Measurements from ENCODE around the gene HELZ. TPM values are rescaled to one million over a fixed set of nuclear protein-coding genes. Genes with fewer than 3 reads are reported as not detected.
"Not testable (repeated sequence)": the region's sequence is repeated elsewhere in the genome, so short reads cannot be mapped to it uniquely, and the experiment has no call there.

Gene HELZ
- total RNA-seq, 1 experiment from 2014 or later = 42.3 TPM

DNA sequence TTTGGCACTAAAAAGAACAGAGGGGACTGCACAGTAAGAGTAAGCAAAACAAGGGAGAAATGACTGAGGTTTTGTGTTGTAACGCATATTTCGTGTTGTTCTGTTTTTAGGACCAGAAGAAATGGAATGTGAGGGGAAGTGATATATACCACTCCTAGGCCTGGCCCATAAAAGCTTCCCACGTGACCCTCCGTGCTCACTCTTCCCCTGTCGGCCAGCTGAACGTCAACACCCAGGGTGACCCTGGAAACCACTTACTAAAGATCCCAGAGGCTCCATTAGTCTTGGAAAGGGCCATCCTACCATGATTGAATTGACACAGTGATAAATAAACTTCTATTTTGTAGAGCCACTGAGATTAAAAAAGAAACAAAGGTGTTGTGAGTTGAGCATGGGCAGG, 79.8 kb downstream of the HELZ start:
- Histone ChIP-seq H3K36me3 (peaks cover 29% of the 10 kb centered on the region), H3K4me3 (no peak overlapping the region), H3K4me1 (0 out of 2 replicates have a peak, but pooled peaks cover 3% of the 10 kb centered on the region), H3K9me3 (replicated peaks) (no peaks in the 10 kb centered on the region), H3K27ac (no peak overlapping the region), H3K27me3 (no peaks in the 10 kb centered on the region)
- no peak for DNase-seq

- Histone ChIP-seq H3K36me3 (peaks cover 34% of the 10 kb centered on the region), H3K4me3 (no peak overlapping the region), H3K27me3 (no peaks in the 10 kb centered on the region), H3K27ac (no peak overlapping the region), H3K4me1 (0 out of 2 replicates have a peak, but pooled peaks cover 3% of the 10 kb centered on the region), H3K9me3 (replicated peaks) (no peaks in the 10 kb centered on the region)
- no peak for DNase-seq
Measured at GRCh38 chr17:67164302-67164701, 80.7 kb downstream of the HELZ start.

DNA sequence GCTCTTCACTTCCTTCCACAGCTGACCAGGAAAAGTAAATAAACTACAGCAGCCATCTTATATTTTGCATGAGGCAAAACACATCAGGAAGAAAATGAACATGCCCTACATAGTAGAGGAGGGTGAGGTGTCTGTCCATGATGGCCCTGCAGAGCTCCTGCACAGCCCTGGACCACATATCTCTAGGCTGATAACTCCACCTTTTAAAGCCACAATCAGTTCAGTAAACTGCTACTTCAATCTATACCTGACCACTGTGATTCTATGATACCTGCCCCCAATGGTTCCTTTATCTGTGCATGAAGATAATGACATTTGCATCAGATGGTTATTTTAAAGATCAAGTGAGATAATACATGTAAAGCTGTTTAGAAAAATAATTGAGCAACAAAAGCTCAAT, 82.2 kb downstream of the HELZ start:
- no peaks in the 10 kb centered on the region for H3K9me3 ChIP-seq (replicated peaks)
- 0 out of 2 replicates have a peak, but pooled peaks cover 3% of the 10 kb centered on the region for H3K4me1 ChIP-seq
- H3K4me3 ChIP-seq = no peak overlapping the region
- peaks cover 31% of the 10 kb centered on the region for H3K36me3 ChIP-seq
- H3K27ac ChIP-seq = no peak overlapping the region
- H3K27me3 ChIP-seq = no peaks in the 10 kb centered on the region
- no peak for DNase-seq

- H3K4me1 ChIP-seq = 0 out of 2 replicates have a peak, but pooled peaks cover 3% of the 10 kb centered on the region
- DNase-seq = peak in 1 of 2 experiments; percentile 13
- H3K4me3 ChIP-seq = no peak overlapping the region
- H3K27me3 ChIP-seq = no peaks in the 10 kb centered on the region
- no peak overlapping the region for H3K27ac ChIP-seq
- peaks cover 25% of the 10 kb centered on the region for H3K36me3 ChIP-seq
- H3K9me3 ChIP-seq (replicated peaks) = no peaks in the 10 kb centered on the region
Measured at GRCh38 chr17:67161573-67161972, 83.4 kb downstream of the HELZ start.

- Histone ChIP-seq H3K4me1 (0 out of 2 replicates have a peak, but pooled peaks cover 3% of the 10 kb centered on the region), H3K4me3 (no peak overlapping the region), H3K27ac (no peak overlapping the region)
Measured at GRCh38 chr17:67160791-67161190, 84.2 kb downstream of the HELZ start.

GRCh38 chr17:67157732-67158639, 87.0 kb downstream of the HELZ start:
- peak; percentile 24 to 65 for DNase-seq
- no peak overlapping the region for H3K4me3 ChIP-seq
- peaks cover 12% of the 10 kb centered on the region for H3K36me3 ChIP-seq
- H3K27me3 ChIP-seq = no peaks in the 10 kb centered on the region
- 0 out of 2 replicates have a peak, but pooled peaks cover 3% of the 10 kb centered on the region for H3K4me1 ChIP-seq
- no peak overlapping the region for H3K27ac ChIP-seq
- no peaks in the 10 kb centered on the region for H3K9me3 ChIP-seq (replicated peaks)

More at GRCh38 chr17:67160791-67161190, 84.2 kb downstream of the HELZ start:
- Histone ChIP-seq H3K36me3 (peaks cover 18% of the 10 kb centered on the region), H3K9me3 (replicated peaks) (no peaks in the 10 kb centered on the region), H3K27me3 (no peaks in the 10 kb centered on the region)
- DNase-seq = no peak

- Histone ChIP-seq H3K36me3 (peaks cover 10% of the 10 kb centered on the region), H3K4me3 (no peak overlapping the region), H3K4me1 (no peaks in the 10 kb centered on the region), H3K27me3 (no peaks in the 10 kb centered on the region), H3K27ac (no peak overlapping the region), H3K9me3 (replicated peaks) (no peaks in the 10 kb centered on the region)
- no peak for DNase-seq
Measured at GRCh38 chr17:67156269-67157199, 88.5 kb downstream of the HELZ start.

GRCh38 chr17:67152824-67153223, 92.2 kb downstream of the HELZ start:
- Histone ChIP-seq H3K27me3 (no peaks in the 10 kb centered on the region), H3K9me3 (replicated peaks) (no peaks in the 10 kb centered on the region), H3K4me3 (no peak overlapping the region), H3K36me3 (peaks cover 13% of the 10 kb centered on the region), H3K4me1 (no peaks in the 10 kb centered on the region), H3K27ac (no peak overlapping the region)
- DNase-seq = no peak

DNA sequence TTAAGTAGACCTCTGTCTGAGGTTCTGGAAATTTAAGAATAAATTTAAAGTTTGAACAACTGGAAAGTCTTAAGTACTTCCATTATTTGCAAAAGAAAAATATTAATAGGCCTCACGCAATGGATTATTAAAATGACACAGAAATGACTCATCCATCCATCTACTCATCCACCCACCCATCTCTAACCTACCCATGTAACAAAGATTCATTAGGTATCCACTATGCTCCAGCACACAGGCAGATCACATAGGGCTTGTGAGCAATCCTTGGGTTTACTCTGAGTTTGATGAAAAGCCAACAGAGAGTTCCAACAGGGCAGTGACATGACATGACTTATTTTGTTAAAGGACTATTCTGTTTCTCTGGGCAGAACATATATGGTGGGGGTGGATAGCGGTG, 93.3 kb downstream of the HELZ start:
- no peaks in the 10 kb centered on the region for H3K4me1 ChIP-seq
- H3K27ac ChIP-seq = no peak overlapping the region
- no peak for DNase-seq

DNA sequence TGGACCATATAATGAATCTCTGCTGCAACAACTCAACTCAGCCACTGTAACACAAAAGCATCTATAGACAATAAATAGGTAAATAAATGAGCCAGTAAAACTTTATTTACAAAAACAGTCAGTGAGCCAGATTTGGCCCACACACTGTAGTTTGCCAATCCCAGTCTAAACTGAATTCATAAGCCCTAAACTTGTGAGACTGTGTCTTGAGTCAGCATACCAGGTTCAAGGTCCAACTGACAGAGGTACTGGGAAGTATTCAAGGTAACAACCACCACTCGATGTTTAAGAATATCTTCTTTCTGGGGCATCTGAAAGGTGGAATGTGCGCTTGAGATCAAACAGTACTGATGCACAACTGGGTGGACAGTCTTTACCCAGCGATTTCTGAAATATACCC, 94.2 kb downstream of the HELZ start:
- Histone ChIP-seq H3K4me1 (no peaks in the 10 kb centered on the region), H3K4me3 (no peak overlapping the region), H3K36me3 (peaks cover 27% of the 10 kb centered on the region), H3K27me3 (no peaks in the 10 kb centered on the region), H3K9me3 (replicated peaks) (no peaks in the 10 kb centered on the region), H3K27ac (no peak overlapping the region)
- DNase-seq = no peak

More for the DNA sequence above, 93.3 kb downstream of the HELZ start:
- H3K4me3 ChIP-seq = no peak overlapping the region
- H3K27me3 ChIP-seq = no peaks in the 10 kb centered on the region
- no peaks in the 10 kb centered on the region for H3K9me3 ChIP-seq (replicated peaks)
- peaks cover 19% of the 10 kb centered on the region for H3K36me3 ChIP-seq

DNA sequence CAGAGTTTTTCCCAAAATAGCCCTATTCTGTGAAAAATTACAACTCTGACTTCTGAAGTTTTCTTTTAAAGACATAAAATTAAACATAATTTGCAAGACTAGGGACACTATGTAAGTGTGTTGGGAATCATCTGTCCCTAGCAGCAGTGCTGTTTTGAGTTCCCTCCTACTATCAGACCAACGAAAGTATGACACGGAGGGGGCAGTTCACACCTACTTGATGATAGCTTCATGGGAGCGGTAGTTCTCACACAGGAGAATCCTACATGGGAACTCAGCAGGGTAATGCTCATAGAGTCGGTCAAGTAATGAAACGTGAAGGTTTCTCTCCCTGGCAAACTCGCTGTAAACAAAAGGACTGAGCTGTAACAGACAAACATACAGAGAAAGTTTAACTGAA, 96.6 kb downstream of the HELZ start:
- H3K36me3 ChIP-seq = peaks cover 37% of the 10 kb centered on the region

DNA sequence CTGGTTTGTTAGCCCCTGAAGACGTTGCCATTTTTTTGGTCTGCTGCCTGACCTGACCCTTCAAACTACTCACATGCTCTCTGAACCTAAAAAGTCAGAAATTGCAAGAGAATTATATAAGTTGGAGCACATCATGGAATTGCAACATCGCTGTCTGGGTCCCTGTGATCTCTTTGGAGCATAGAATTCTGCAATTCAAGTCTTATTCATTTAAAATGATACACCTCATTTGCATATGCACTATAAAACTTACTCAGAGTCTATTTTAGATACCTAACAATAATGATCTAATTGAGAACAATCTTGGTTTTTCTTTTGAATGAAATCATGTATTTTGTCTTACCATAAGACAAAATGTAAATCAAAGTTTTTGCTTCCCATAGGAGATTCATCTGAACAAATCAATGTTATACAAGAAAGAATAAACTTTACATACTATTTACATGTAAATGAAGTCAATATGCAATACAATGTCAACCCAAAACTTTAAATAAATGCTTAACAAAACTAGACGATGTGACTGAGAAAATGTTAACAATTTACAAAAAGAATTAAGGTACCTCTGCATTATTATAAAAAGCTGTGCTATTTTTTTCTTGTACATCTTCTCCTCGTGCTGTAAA, 99.7 kb downstream of the HELZ start:
- no peaks in the 10 kb centered on the region for H3K9me3 ChIP-seq (replicated peaks)
- no peak for DNase-seq
- no peak overlapping the region for H3K4me3 ChIP-seq
- H3K36me3 ChIP-seq = peaks cover 51% of the 10 kb centered on the region
- H3K4me1 ChIP-seq = no peaks in the 10 kb centered on the region
- H3K27ac ChIP-seq = no peak overlapping the region
- no peaks in the 10 kb centered on the region for H3K27me3 ChIP-seq

More for the DNA sequence above, 96.6 kb downstream of the HELZ start:
- no peaks in the 10 kb centered on the region for H3K4me1 ChIP-seq
- no peaks in the 10 kb centered on the region for H3K9me3 ChIP-seq (replicated peaks)
- H3K4me3 ChIP-seq = no peak overlapping the region
- no peak overlapping the region for H3K27ac ChIP-seq
- no peaks in the 10 kb centered on the region for H3K27me3 ChIP-seq
- DNase-seq = no peak

DNA sequence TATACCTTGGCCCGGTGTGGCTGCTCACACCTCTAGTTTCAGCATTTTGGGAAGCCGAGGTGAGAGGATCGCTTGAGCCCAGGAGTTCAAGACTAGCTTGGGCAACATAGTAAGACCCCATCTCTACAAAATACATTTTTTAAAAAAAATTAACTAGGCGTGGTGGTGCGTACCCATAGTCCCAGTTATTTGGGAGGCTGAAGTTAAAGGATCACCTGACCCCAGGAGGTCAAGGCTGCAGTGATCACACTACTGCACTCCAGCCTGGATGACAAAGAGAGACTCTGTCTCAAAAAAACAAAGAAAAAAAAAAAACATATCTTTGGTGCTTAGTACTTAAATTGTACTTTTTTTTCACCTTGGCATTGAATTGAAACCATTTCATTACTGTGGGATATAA, 101.7 kb downstream of the HELZ start:
- no peak overlapping the region for H3K4me3 ChIP-seq
- H3K9me3 ChIP-seq (replicated peaks) = no peaks in the 10 kb centered on the region
- DNase-seq = no peak
- no peaks in the 10 kb centered on the region for H3K27me3 ChIP-seq
- H3K4me1 ChIP-seq = no peaks in the 10 kb centered on the region
- peaks cover 52% of the 10 kb centered on the region for H3K36me3 ChIP-seq
- no peak overlapping the region for H3K27ac ChIP-seq

GRCh38 chr17:67142030-67142429, 103.0 kb downstream of the HELZ start:
- not testable (repeated sequence) for H3K4me1 ChIP-seq, H3K27me3 ChIP-seq
- peaks cover 43% of the 10 kb centered on the region for H3K36me3 ChIP-seq

More at GRCh38 chr17:67142030-67142429, 103.0 kb downstream of the HELZ start:
- H3K27ac ChIP-seq; H3K9me3 ChIP-seq (replicated peaks); DNase-seq; H3K4me3 ChIP-seq: not testable (repeated sequence)

All from SJCRH30 (cell line).